GM21723 (cell line): Measurements from ENCODE around the gene PRKD2.
"Not testable (repeated sequence)": the region's sequence is repeated elsewhere in the genome, so short reads cannot be mapped to it uniquely, and the experiment has no call there.

Experiments
- ATAC-seq: cut with Tn5 transposase; IDR thresholded peaks from one replicate; pipeline ENCODE4 v1.9.1; 2021; ENCODE audit warnings: mild to moderate bottlenecking, moderate library complexity; ENCODE audit not compliant: unreplicated experiment

Gene PRKD2

GRCh38 chr19:46717034-46717715 is at the start of gene PRKD2:
Gene PRKD2 (minus strand): TSS chr19:46717114. CDS start chr19:46716370, 744 bp downstream.
- ATAC-seq, result peak; percentile 39

GRCh38 chr19:46764817-46765291 is 47.9 kb upstream of the PRKD2 start:
- no peak for ATAC-seq

GRCh38 chr19:46762245-46762890 is 45.5 kb upstream of the PRKD2 start:
- ATAC-seq, result no peak

- ATAC-seq, result no peak
These were observed 44.5 kb upstream of the PRKD2 start for GRCh38 chr19:46761418-46761831.

- not testable (repeated sequence) for ATAC-seq
These were observed 44.0 kb upstream of the PRKD2 start for GRCh38 chr19:46760897-46761296.

- no peak for ATAC-seq
These were observed 43.4 kb upstream of the PRKD2 start for GRCh38 chr19:46760363-46760762.

GRCh38 chr19:46759817-46760333 is 43.0 kb upstream of the PRKD2 start:
- ATAC-seq, result no peak

GRCh38 chr19:46759206-46759605 is 42.3 kb upstream of the PRKD2 start:
- ATAC-seq, result no peak

- no peak for ATAC-seq
These were observed 39.6 kb upstream of the PRKD2 start for GRCh38 chr19:46756544-46756888.

- no peak for ATAC-seq
These were observed 39.1 kb upstream of the PRKD2 start for GRCh38 chr19:46755853-46756543.

- ATAC-seq, result no peak
These were observed 38.4 kb upstream of the PRKD2 start for GRCh38 chr19:46755077-46755852.

- ATAC-seq, result no peak
These were observed 36.7 kb upstream of the PRKD2 start for GRCh38 chr19:46753420-46754155.

GRCh38 chr19:46748325-46749109 is 31.6 kb upstream of the PRKD2 start:
- no peak for ATAC-seq

GRCh38 chr19:46746281-46747057 is 29.6 kb upstream of the PRKD2 start, which contains the start of gene STRN4:
Gene STRN4 (minus strand): TSS chr19:46746450. CDS start chr19:46746430, 20 bp downstream.
- peak; percentile 54 for ATAC-seq

- peak; percentile 41 for ATAC-seq
These were observed 28.8 kb upstream of the PRKD2 start, which contains the start of gene FKRP for GRCh38 chr19:46745521-46746280. Gene FKRP (plus strand): TSS chr19:46746057. CDS start chr19:46755451, 9,394 bp downstream.

- no peak for ATAC-seq
These were observed 28.1 kb upstream of the PRKD2 start for GRCh38 chr19:46745030-46745429.

GRCh38 chr19:46744005-46744691 is 27.2 kb upstream of the PRKD2 start:
- no peak for ATAC-seq
